ENCODE measurements around the gene ARMC7. TPM values are rescaled to one million over a fixed set of nuclear protein-coding genes. Genes with fewer than 3 reads are reported as not detected.
"Not testable (repeated sequence)": the region's sequence is repeated elsewhere in the genome, so short reads cannot be mapped to it uniquely, and the experiment has no call there.

Gene ARMC7
- total and polyA plus RNA-seq, 2 donors (not counting 1 experiment from before 2014, with no cell fraction given), result 10.4 to 15.9 TPM

DNA sequence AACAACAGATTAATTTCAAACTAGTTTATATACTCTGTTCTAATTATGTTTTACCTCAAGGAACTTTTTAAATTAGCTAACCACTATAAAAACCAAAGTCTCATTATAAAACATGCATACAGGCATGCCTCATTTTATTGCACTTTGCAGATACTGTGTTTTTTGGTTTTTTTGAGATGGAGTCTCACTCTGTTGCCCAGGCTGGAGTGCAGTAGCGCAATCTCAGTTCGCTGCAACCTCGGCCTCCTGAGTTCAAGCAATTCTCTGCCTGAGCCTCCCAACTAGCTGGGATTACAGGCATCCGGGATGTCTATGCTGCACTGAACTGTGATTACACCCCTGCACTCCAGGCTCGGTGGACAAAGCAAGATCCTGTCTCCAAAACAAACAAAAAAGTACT is 53.3 kb downstream of the ARMC7 start:
- Mint-ChIP-seq H3K27ac (no peak overlapping the region), H3K4me1 (no peaks in the 10 kb centered on the region), H3K27me3 (no peaks in the 10 kb centered on the region), H3K4me3 (no peak overlapping the region), H3K9me3 (ENCODE audit: insufficient read depth) (no peaks in the 10 kb centered on the region)
- Histone ChIP-seq H3K9me3 (ENCODE audit: control extremely low read depth in 1 of 3, control insufficient read depth in 2 of 3, insufficient read depth in 1 of 3, low read length in 2 of 3) (no peaks in the 10 kb centered on the region), H3K36me3 (replicated peaks in 1 of 2; ENCODE audit: control extremely low read depth in 1 of 2, control insufficient read depth in 1 of 2, extremely low read depth in 1 of 2, insufficient read depth in 2 of 2, low read length in 1 of 2) (peaks cover 4 to 17% of the 10 kb centered on the region in 2 experiments), H4K20me1 (ENCODE audit: control insufficient read depth, insufficient read depth, low read length, poor library complexity, severe bottlenecking) (no peaks in the 10 kb centered on the region), H3K27me3 (replicated peaks in 1 of 4; ENCODE audit: control extremely low read depth in 1 of 4, control insufficient read depth in 3 of 4, insufficient read depth in 4 of 4, low read length in 3 of 4) (no peaks in the 10 kb centered on the region), H2AFZ (ENCODE audit: insufficient read depth, low read depth, low read length, poor library complexity, severe bottlenecking) (no peak overlapping the region), H3K4me3 (ENCODE audit: control extremely low read depth in 1 of 5, extremely low read depth in 1 of 5, insufficient read depth in 1 of 5, low read depth in 2 of 5, low read length in 4 of 5) (no peak overlapping the region), H3K79me2 (ENCODE audit: control insufficient read depth, insufficient read depth, low read length) (peaks cover 4% of the 10 kb centered on the region), H3K4me1 (ENCODE audit: control insufficient read depth in 2 of 2, insufficient read depth in 2 of 2, low read length in 2 of 2) (no peaks in the 10 kb centered on the region), H3K4me2 (replicated peaks; ENCODE audit: low read depth, low read length, poor library complexity, severe bottlenecking) (no peak overlapping the region), H3K27ac (ENCODE audit: low read length in 2 of 2) (no peak overlapping the region), H3K9ac (ENCODE audit: low read length) (no peak overlapping the region)
- WGBS (ENCODE audit: insufficient coverage), result 100% methylated on average over 5 of the region's 5 CpGs
- CTCF ChIA-PET, result interaction anchor here (0.6 to 2.8 kb wide), 4 partner anchors 9 to 149 kb away, joined by 3 to 13 read pairs (median 4); no protein-coding TSS in a partner anchor
- intact Hi-C loops (cut with micrococcal nuclease), result no loop called here
- DNase-seq (no peak), ATAC-seq (ENCODE audit: low read depth) (no peak)
- no peak for TF ChIP-seq EZH2 (IDR thresholded peaks at IDR 0.05; ENCODE audit: borderline replicate concordance, insufficient read depth, low read depth, low read length, poor library complexity, severe bottlenecking)
- TF ChIP-seq, protein P1, sequence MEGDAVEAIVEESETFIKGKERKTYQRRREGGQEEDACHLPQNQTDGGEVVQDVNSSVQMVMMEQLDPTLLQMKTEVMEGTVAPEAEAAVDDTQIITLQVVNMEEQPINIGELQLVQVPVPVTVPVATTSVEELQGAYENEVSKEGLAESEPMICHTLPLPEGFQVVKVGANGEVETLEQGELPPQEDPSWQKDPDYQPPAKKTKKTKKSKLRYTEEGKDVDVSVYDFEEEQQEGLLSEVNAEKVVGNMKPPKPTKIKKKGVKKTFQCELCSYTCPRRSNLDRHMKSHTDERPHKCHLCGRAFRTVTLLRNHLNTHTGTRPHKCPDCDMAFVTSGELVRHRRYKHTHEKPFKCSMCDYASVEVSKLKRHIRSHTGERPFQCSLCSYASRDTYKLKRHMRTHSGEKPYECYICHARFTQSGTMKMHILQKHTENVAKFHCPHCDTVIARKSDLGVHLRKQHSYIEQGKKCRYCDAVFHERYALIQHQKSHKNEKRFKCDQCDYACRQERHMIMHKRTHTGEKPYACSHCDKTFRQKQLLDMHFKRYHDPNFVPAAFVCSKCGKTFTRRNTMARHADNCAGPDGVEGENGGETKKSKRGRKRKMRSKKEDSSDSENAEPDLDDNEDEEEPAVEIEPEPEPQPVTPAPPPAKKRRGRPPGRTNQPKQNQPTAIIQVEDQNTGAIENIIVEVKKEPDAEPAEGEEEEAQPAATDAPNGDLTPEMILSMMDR (IDR thresholded peaks at IDR 0.05), result no peak
- POLR2A ChIA-PET, result interaction anchor here (1.2 kb wide), 2 partner anchors 31 to 53 kb away, joined by 3 to 4 read pairs; partner anchors contain the start of gene NT5C

DNA sequence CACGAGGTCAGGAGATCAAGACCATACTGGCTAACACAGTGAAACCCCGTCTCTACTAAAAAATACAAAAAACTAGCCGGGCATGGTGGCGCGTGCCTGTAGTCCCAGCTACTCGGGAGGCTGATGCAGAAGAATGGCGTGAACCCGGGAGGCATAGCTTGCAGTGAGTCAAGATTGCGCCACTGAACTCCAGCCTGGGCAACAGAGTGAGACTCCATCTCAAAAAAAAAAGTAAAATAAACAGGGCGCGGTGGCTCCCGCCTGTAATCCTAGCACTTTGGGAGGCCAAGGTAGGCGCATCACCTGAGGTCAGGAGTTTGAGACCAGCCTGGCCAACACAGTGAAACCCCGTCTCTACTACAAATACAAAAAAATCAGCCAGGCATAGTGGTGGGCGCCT is 54.8 kb downstream of the ARMC7 start:
- POLR2A ChIA-PET, result interaction anchor here (0.6 kb wide), 1 partner anchor 49 kb away, joined by 6 read pairs; no protein-coding TSS in a partner anchor

More for the DNA sequence above, 54.8 kb downstream of the ARMC7 start:
- H3K4me3 ChIP-seq (ENCODE audit: control extremely low read depth in 1 of 5, extremely low read depth in 1 of 5, insufficient read depth in 1 of 5, low read depth in 2 of 5, low read length in 4 of 5); H3K9me3 ChIP-seq (ENCODE audit: control extremely low read depth in 1 of 3, control insufficient read depth in 2 of 3, insufficient read depth in 1 of 3, low read length in 2 of 3); H4K20me1 ChIP-seq (ENCODE audit: control insufficient read depth, insufficient read depth, low read length, poor library complexity, severe bottlenecking); H3K27ac ChIP-seq (ENCODE audit: low read length in 2 of 2); H3K27ac Mint-ChIP-seq; H3K27me3 ChIP-seq (replicated peaks in 1 of 4; ENCODE audit: control extremely low read depth in 1 of 4, control insufficient read depth in 3 of 4, insufficient read depth in 4 of 4, low read length in 3 of 4); ATAC-seq (ENCODE audit: low read depth); H3K79me2 ChIP-seq (ENCODE audit: control insufficient read depth, insufficient read depth, low read length); DNase-seq; H3K4me1 Mint-ChIP-seq; H3K4me2 ChIP-seq (replicated peaks; ENCODE audit: low read depth, low read length, poor library complexity, severe bottlenecking); H3K9ac ChIP-seq (ENCODE audit: low read length); H3K27me3 Mint-ChIP-seq; H2AFZ ChIP-seq (ENCODE audit: insufficient read depth, low read depth, low read length, poor library complexity, severe bottlenecking); H3K4me1 ChIP-seq (ENCODE audit: control insufficient read depth in 2 of 2, insufficient read depth in 2 of 2, low read length in 2 of 2); H3K4me3 Mint-ChIP-seq; H3K9me3 Mint-ChIP-seq (ENCODE audit: insufficient read depth); intact Hi-C loops (cut with micrococcal nuclease): not testable (repeated sequence)
- WGBS (ENCODE audit: insufficient coverage), result 97% methylated on average over 13 of the region's 15 CpGs
- peaks cover 4 to 19% of the 10 kb centered on the region in 2 experiments for H3K36me3 ChIP-seq (replicated peaks in 1 of 2; ENCODE audit: control extremely low read depth in 1 of 2, control insufficient read depth in 1 of 2, extremely low read depth in 1 of 2, insufficient read depth in 2 of 2, low read length in 1 of 2)
- CTCF ChIA-PET, result interaction anchor here (1.0 to 2.8 kb wide), 3 partner anchors 50 to 203 kb away, joined by 3 to 13 read pairs (median 6); partner anchors contain the start of gene ARMC7

Data from B cell (primary cell).